Measurements from ENCODE around the gene CRYBB2. TPM values are rescaled to one million over a fixed set of nuclear protein-coding genes. Genes with fewer than 3 reads are reported as not detected.
A peak's percentile ranks its signal among the peaks of the same experiment; 100 is the strongest.

CRYBB2 gene
- total RNA-seq, 1 experiment from 2014 or later = 0.39 TPM

- in situ Hi-C loops (cut with HindIII; ENCODE audit: low pct_unique_long_range_greater_than_20kb, low sequenced_read_pairs) = no loop called here
- intact Hi-C loops (cut with micrococcal nuclease; ENCODE audit: unreplicated experiment) = no loop called here
- Histone ChIP-seq H3K36me3 (ENCODE audit: control insufficient read depth, insufficient read depth, low read length) (no peaks in the 10 kb centered on the region; the same call in 1 of the 2 replicates), H3K4me3 (ENCODE audit: low read depth in 2 of 2, low read length in 2 of 2) (no peak overlapping the region), H3K27me3 (ENCODE audit: control insufficient read depth, insufficient read depth, low read length) (no peaks in the 10 kb centered on the region), H3K9me3 (ENCODE audit: control insufficient read depth, insufficient read depth, low read depth, low read length) (no peaks in the 10 kb centered on the region), H3K27ac (ENCODE audit: low read length) (no peak overlapping the region), H3K4me1 (ENCODE audit: control insufficient read depth, insufficient read depth, low read length) (0 out of 2 replicates have a peak, but pooled peaks cover 4% of the 10 kb centered on the region)
- DNase-seq (ENCODE audit: low read depth, low spot score) (no peak), ATAC-seq (peak; percentile 68; the same call in 1 of the 2 replicates)
- CTCF ChIA-PET = interaction anchor here (0.9 kb wide), 1 partner anchor 91 kb away, joined by 3 read pairs; no protein-coding TSS in a partner anchor
- TF ChIP-seq, protein P1, sequence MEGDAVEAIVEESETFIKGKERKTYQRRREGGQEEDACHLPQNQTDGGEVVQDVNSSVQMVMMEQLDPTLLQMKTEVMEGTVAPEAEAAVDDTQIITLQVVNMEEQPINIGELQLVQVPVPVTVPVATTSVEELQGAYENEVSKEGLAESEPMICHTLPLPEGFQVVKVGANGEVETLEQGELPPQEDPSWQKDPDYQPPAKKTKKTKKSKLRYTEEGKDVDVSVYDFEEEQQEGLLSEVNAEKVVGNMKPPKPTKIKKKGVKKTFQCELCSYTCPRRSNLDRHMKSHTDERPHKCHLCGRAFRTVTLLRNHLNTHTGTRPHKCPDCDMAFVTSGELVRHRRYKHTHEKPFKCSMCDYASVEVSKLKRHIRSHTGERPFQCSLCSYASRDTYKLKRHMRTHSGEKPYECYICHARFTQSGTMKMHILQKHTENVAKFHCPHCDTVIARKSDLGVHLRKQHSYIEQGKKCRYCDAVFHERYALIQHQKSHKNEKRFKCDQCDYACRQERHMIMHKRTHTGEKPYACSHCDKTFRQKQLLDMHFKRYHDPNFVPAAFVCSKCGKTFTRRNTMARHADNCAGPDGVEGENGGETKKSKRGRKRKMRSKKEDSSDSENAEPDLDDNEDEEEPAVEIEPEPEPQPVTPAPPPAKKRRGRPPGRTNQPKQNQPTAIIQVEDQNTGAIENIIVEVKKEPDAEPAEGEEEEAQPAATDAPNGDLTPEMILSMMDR (IDR thresholded peaks at IDR 0.05) = no peak; the same call in 1 of the 2 replicates
- TF ChIP-seq TCF7L2 (IDR thresholded peaks at IDR 0.05; ENCODE audit: low read depth, low read length) = no peak
- no peak for TF ChIP-seq SIN3A (IDR thresholded peaks at IDR 0.05; ENCODE audit: borderline replicate concordance, insufficient read depth, low read depth, low read length)
- TF ChIP-seq, protein P2, sequence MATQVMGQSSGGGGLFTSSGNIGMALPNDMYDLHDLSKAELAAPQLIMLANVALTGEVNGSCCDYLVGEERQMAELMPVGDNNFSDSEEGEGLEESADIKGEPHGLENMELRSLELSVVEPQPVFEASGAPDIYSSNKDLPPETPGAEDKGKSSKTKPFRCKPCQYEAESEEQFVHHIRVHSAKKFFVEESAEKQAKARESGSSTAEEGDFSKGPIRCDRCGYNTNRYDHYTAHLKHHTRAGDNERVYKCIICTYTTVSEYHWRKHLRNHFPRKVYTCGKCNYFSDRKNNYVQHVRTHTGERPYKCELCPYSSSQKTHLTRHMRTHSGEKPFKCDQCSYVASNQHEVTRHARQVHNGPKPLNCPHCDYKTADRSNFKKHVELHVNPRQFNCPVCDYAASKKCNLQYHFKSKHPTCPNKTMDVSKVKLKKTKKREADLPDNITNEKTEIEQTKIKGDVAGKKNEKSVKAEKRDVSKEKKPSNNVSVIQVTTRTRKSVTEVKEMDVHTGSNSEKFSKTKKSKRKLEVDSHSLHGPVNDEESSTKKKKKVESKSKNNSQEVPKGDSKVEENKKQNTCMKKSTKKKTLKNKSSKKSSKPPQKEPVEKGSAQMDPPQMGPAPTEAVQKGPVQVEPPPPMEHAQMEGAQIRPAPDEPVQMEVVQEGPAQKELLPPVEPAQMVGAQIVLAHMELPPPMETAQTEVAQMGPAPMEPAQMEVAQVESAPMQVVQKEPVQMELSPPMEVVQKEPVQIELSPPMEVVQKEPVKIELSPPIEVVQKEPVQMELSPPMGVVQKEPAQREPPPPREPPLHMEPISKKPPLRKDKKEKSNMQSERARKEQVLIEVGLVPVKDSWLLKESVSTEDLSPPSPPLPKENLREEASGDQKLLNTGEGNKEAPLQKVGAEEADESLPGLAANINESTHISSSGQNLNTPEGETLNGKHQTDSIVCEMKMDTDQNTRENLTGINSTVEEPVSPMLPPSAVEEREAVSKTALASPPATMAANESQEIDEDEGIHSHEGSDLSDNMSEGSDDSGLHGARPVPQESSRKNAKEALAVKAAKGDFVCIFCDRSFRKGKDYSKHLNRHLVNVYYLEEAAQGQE (IDR thresholded peaks at IDR 0.05; ENCODE audit: insufficient read depth in 1 of 2, low read depth in 2 of 2, low read length in 1 of 2) = no peak
- no peak for TF ChIP-seq POLR2AphosphoS5 (IDR thresholded peaks at IDR 0.05; ENCODE audit: low read depth, low read length)
- no TSS peak for BruUV-seq (replicated peaks)
- POLR2A ChIA-PET = no interaction called here
These were observed 47.3 kb upstream of the CRYBB2 start for GRCh38 chr22:25172153-25172552.

DNA sequence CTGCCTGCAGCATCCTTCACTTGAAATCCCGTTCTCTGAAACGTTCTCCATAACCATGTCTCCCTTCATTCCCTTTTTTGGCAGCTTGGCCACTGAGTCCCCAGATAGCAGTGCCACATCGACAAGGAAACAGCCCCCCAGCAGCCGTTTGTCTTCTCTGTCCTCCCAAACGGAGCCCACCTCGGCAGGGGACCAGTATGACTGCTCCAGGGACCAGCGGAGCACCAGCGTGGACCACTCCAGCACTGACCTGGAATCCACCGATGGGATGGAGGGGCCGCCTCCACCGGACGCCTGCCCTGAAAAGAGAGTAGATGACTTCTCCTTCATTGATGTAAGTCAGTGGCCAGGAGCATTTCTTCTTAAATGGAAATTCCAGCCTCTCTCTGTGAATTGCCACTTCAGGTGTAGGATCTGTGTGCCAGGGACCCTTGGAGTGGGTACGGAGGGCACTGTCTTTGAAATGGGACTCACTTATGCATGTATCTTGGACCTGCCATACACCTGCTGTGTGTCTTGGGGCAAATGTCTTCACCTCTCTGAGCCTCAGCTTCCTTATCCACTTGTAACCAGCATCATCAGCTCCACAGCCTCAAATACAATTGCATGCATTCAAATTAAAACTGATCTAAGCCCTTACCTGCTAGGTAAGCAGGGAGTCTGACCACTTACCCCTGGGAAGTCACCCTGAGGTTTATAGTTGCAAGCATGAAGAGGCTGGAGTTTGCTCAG lies 45.1 kb upstream of the CRYBB2 start:
- POLR2A ChIA-PET = no interaction called here
- DNase-seq (ENCODE audit: low read depth, low spot score) (no peak), ATAC-seq (no peak)
- BruUV-seq (replicated peaks) = no TSS peak
- Histone ChIP-seq H3K4me1 (ENCODE audit: control insufficient read depth, insufficient read depth, low read length) (no peaks in the 10 kb centered on the region), H3K9me3 (ENCODE audit: control insufficient read depth, insufficient read depth, low read depth, low read length) (no peaks in the 10 kb centered on the region), H3K27me3 (ENCODE audit: control insufficient read depth, insufficient read depth, low read length) (no peaks in the 10 kb centered on the region), H3K36me3 (ENCODE audit: control insufficient read depth, insufficient read depth, low read length) (no peaks in the 10 kb centered on the region; the same call in 1 of the 2 replicates), H3K4me3 (ENCODE audit: low read depth in 2 of 2, low read length in 2 of 2) (no peak overlapping the region), H3K27ac (ENCODE audit: low read length) (no peak overlapping the region)
- intact Hi-C loops (cut with micrococcal nuclease; ENCODE audit: unreplicated experiment) = no loop called here
- CTCF ChIA-PET = no interaction called here
- in situ Hi-C loops (cut with HindIII; ENCODE audit: low pct_unique_long_range_greater_than_20kb, low sequenced_read_pairs) = no loop called here
- TF ChIP-seq SIN3A (IDR thresholded peaks at IDR 0.05; ENCODE audit: borderline replicate concordance, insufficient read depth, low read depth, low read length) = no peak
- TF ChIP-seq, protein P1 (IDR thresholded peaks at IDR 0.05) = no peak
- TF ChIP-seq POLR2AphosphoS5 (IDR thresholded peaks at IDR 0.05; ENCODE audit: low read depth, low read length) = no peak
- no peak for TF ChIP-seq TCF7L2 (IDR thresholded peaks at IDR 0.05; ENCODE audit: low read depth, low read length)
- TF ChIP-seq, protein P2 (IDR thresholded peaks at IDR 0.05; ENCODE audit: insufficient read depth in 1 of 2, low read depth in 2 of 2, low read length in 1 of 2) = no peak
